IMR-90 (cell line): ENCODE data around the gene KRTAP5-9. TPM values are rescaled to one million over a fixed set of nuclear protein-coding genes. Genes with fewer than 3 reads are reported as not detected.
"Not testable (repeated sequence)": the region's sequence is repeated elsewhere in the genome, so short reads cannot be mapped to it uniquely, and the experiment has no call there.

Experiments used
- ATAC-seq: fragments of 200-7000 bp; cut with Tn5 transposase; 2 replicates; pipeline ENCODE4 v1.9.1; 2020; ENCODE audit warnings: low read depth, mild to moderate bottlenecking, moderate library complexity
- BruUV-seq: library from RNA; stranded (reverse); fragments of 400-500 nt; replicated peaks from 2 replicates; lab custom pipeline; 2021; lab: Mats Ljungman, UMichigan
- CTCF ChIA-PET: fragments of 300-600 bp; formaldehyde crosslinking; extraction: SDS; loops from one replicate; lab custom pipeline; 2021; ENCODE audit warnings: antibody characterized with exemption; lab: Yijun Ruan, JAX
- POLR2A ChIA-PET: fragments of 300-600 bp; sonication (Branson Sonifier 250); formaldehyde crosslinking; loops from one replicate; lab custom pipeline; 2022; ENCODE audit warnings: antibody characterized with exemption; ENCODE audit not compliant: unreplicated experiment; lab: Charles Lee
- DNase-seq: peaks from one replicate; pipeline ENCODE4 v3.0.0; 2013
- H2AFZ ChIP-seq: replicated peaks from 2 replicates; pipeline ENCODE3; 2013; ENCODE audit warnings: low read length, mild to moderate bottlenecking; ENCODE audit not compliant: poor library complexity
- H2AK5ac ChIP-seq: 2 replicates; pipeline ENCODE4 v1.6.1; 2013; ENCODE audit warnings: low read depth, low read length, inconsistent platforms
- H2AK9ac ChIP-seq: replicated peaks from 2 replicates; pipeline ENCODE3; 2013; ENCODE audit warnings: mild to moderate bottlenecking, low read depth, low read length, moderate library complexity; ENCODE audit not compliant: poor library complexity
- H2BK120ac ChIP-seq: 2 replicates; pipeline ENCODE4 v1.6.1; 2013; ENCODE audit warnings: low read depth, low read length, inconsistent platforms
- H2BK15ac ChIP-seq: 3 replicates; pipeline ENCODE4 v1.6.1; 2013; ENCODE audit warnings: low read depth, low read length, inconsistent platforms
- H2BK20ac ChIP-seq: 2 replicates; pipeline ENCODE4 v1.6.1; 2013; ENCODE audit warnings: low read depth, mild to moderate bottlenecking, inconsistent platforms, low read length, moderate library complexity
- H2BK5ac ChIP-seq: 2 replicates; pipeline ENCODE4 v1.6.1; 2013; ENCODE audit warnings: mild to moderate bottlenecking, low read depth, low read length, inconsistent platforms; ENCODE audit not compliant: poor library complexity, severe bottlenecking
- H3K14ac ChIP-seq: replicated peaks from 2 replicates; pipeline ENCODE4 v1.6.1; 2013; ENCODE audit warnings: low read depth, low read length, inconsistent platforms
- H3K18ac ChIP-seq: 2 replicates; pipeline ENCODE4 v1.6.1; 2013; ENCODE audit warnings: low read depth, low read length, control low read depth
- H3K23ac ChIP-seq: 2 replicates; pipeline ENCODE4 v1.6.1; 2013; ENCODE audit warnings: low read depth, low read length, inconsistent platforms
- H3K27ac ChIP-seq: 2 replicates; pipeline ENCODE4 v1.5.1; 2013; ENCODE audit warnings: mild to moderate bottlenecking, control low read depth, low read length; ENCODE audit not compliant: insufficient read depth
- H3K27me3 ChIP-seq: 2 replicates; pipeline ENCODE4 v1.6.1; 2013; ENCODE audit warnings: low read length; ENCODE audit not compliant: control insufficient read depth, insufficient read depth
- H3K36me3 ChIP-seq: 2 replicates; pipeline ENCODE4 v1.6.1; 2013; ENCODE audit warnings: low read length, mixed read lengths; ENCODE audit not compliant: control insufficient read depth, insufficient read depth
- H3K4ac ChIP-seq: 2 replicates; pipeline ENCODE4 v1.6.1; 2013; ENCODE audit warnings: low read depth, low read length, inconsistent platforms
- H3K4me1 ChIP-seq: 2 replicates; pipeline ENCODE4 v1.6.1; 2013; ENCODE audit warnings: low read length, mixed read lengths; ENCODE audit not compliant: control insufficient read depth, insufficient read depth
- H3K4me2 ChIP-seq: 2 replicates; pipeline ENCODE4 v1.6.1; 2013; ENCODE audit warnings: low read depth, mild to moderate bottlenecking, control low read depth, low read length, moderate library complexity
- H3K4me3 ChIP-seq: 2 replicates; pipeline ENCODE4 v1.5.1; 2013; ENCODE audit warnings: low read depth, mild to moderate bottlenecking, control low read depth, low read length, moderate library complexity; ENCODE audit not compliant: insufficient read depth
- H3K56ac ChIP-seq: 2 replicates; pipeline ENCODE4 v1.6.1; 2013; ENCODE audit warnings: low read length, inconsistent platforms; ENCODE audit not compliant: insufficient read depth; ENCODE audit errors: extremely low read depth
- H3K79me1 ChIP-seq, 2 experiments: 2 replicates each; pipeline ENCODE4 v1.6.1; 2013; ENCODE audit warnings: low read length in 2 of 2, inconsistent platforms in 1 of 2, low read depth in 1 of 2
- H3K9ac ChIP-seq: 2 replicates; pipeline ENCODE4 v1.6.1; 2013; ENCODE audit warnings: low read depth, low read length, control low read depth
- H3K9me1 ChIP-seq: 2 replicates; pipeline ENCODE4 v1.6.1; 2013; ENCODE audit warnings: low read length, inconsistent platforms; ENCODE audit not compliant: insufficient read depth
- H3K9me3 ChIP-seq: 2 replicates; pipeline ENCODE4 v1.6.1; 2013; ENCODE audit warnings: low read length; ENCODE audit not compliant: control insufficient read depth, insufficient read depth
- H4K20me1 ChIP-seq: 2 replicates; pipeline ENCODE4 v1.6.1; 2013; ENCODE audit warnings: low read length, inconsistent platforms; ENCODE audit not compliant: insufficient read depth
- H4K5ac ChIP-seq: 2 replicates; pipeline ENCODE4 v1.6.1; 2013; ENCODE audit warnings: mild to moderate bottlenecking, low read depth, low read length, control low read depth
- H4K8ac ChIP-seq, 2 experiments: 2 replicates each; pipeline ENCODE4 v1.6.1; 2013; ENCODE audit warnings: low read depth in 2 of 2, low read length in 2 of 2, control low read depth in 1 of 2, inconsistent platforms in 1 of 2
- H4K91ac ChIP-seq: 2 replicates; pipeline ENCODE4 v1.6.1; 2013; ENCODE audit warnings: low read depth, low read length, inconsistent platforms; ENCODE audit not compliant: insufficient read depth
- NFE2L2 ChIP-seq: fragments of 150-350 bp; IDR thresholded peaks from 2 replicates; pipeline ENCODE4 v1.6.1; 2016; ENCODE audit warnings: low read depth, mild to moderate bottlenecking, low read length
- WGBS, 2 experiments: methylation state at CpG; one replicate each; pipeline versions ENCODE4 v1.1.5 to v1.1.7; 2013; ENCODE audit warnings: missing lambda C conversion rate in 2 of 2; ENCODE audit not compliant: insufficient read length in 1 of 2; ENCODE audit errors: extremely low coverage in 2 of 2; 5-methylcytosine and 5-hydroxymethylcytosine counted together
- dilution Hi-C: fragments of 300-500 bp; cut with HindIII; formaldehyde crosslinking; loops from one replicate; pipeline ENCODE4 v1.14.3; 2018; ENCODE audit warnings: low sequenced_read_pairs; ENCODE audit not compliant: unreplicated experiment
- in situ Hi-C: fragments of 300-500 bp; cut with MboI; formaldehyde crosslinking; loops from 3 replicates; pipeline ENCODE4 v1.14.3; 2019; ENCODE audit warnings: low sequenced_read_pairs, inconsistent platforms, mixed read lengths
- intact Hi-C: fragments of 100-400 bp; cut with micrococcal nuclease; formaldehyde crosslinking; loops from 2 replicates; pipeline ENCODE4 v1.10.0; 2022
- polyA plus RNA-seq, 3 experiments: library from polyadenylated mRNA; depleted of rRNA; stranded (reverse); fragments of >200 nt; gene quantifications; 2 replicates each; pipeline ENCODE4 v1.2.3, GENCODE V29; 2012; ENCODE audit warnings: low replicate concordance in 1 of 3
- total RNA-seq: library from RNA; depleted of rRNA; stranded (reverse); fragments of >200 nt; gene quantifications from 2 replicates; pipeline ENCODE4 v1.2.3, GENCODE V29; 2012

The KRTAP5-9 gene
- total and polyA plus RNA-seq, 2 of the 4 experiments (the other 2 are of a cell fraction), result 0.09 TPM; not detected in 1

DNA sequence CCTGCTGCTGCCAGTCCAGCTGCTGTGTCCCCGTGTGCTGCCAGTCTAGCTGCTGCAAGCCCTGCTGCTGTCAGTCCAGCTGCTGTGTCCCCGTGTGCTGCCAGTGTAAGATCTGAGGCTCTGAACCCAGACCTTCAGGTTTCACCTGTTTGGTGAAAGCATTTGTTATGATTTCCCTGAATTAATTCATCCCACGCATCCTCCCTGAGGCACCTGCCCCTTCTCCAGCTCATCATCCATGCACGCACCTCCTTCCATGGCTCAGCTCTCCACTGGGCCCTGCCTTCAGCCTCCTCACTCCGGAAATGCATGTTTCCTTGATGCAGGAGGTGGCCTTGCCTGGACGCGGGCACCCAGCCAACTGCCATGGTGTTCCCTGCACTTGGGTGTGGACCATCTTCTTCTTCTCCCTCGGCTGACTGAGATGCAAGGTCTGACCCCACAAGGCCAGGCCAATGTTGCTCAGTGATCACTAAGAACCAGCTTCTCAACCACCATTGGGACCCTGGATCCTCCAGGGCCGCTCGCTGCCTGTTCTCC, 17.9 kb downstream of the KRTAP5-9 start:
- in situ Hi-C loops (no loop called here), intact Hi-C loops (no loop called here), dilution Hi-C loops (no loop called here)
- Histone ChIP-seq H3K14ac (no peak overlapping the region), H4K5ac (no peak overlapping the region), H3K27me3 (peaks cover 16% of the 10 kb centered on the region), H3K4me1 (no peaks in the 10 kb centered on the region), H4K8ac (no peak overlapping the region), H3K27ac (no peak overlapping the region), H3K4me3 (no peak overlapping the region), H4K91ac (no peak overlapping the region), H3K36me3 (no peaks in the 10 kb centered on the region), H3K9me1 (no peaks in the 10 kb centered on the region), H3K56ac (no peak overlapping the region), H2AK5ac (no peak overlapping the region), H3K23ac (no peak overlapping the region), H3K9ac (no peak overlapping the region), H2AFZ (no peak overlapping the region), H2AK9ac (no peak overlapping the region), H2BK5ac (no peak overlapping the region), H2BK120ac (no peak overlapping the region), H4K20me1 (no peaks in the 10 kb centered on the region), H3K9me3 (no peaks in the 10 kb centered on the region), H2BK20ac (no peak overlapping the region), H3K4me2 (no peak overlapping the region), H3K79me1 (no peaks in the 10 kb centered on the region), H2BK15ac (no peak overlapping the region), H3K18ac (no peak overlapping the region), H3K4ac (no peak overlapping the region)
- DNase-seq (no peak), ATAC-seq (no peak)
- no TSS peak for BruUV-seq
- WGBS, 2 experiments, result 51% methylated on average over 5 of the region's 10 CpGs; no CpG with 5 or more reads in 1 of the 2 experiments
- no peak for TF ChIP-seq NFE2L2
- POLR2A ChIA-PET, result no interaction called here
- CTCF ChIA-PET, result interaction anchor here (1.1 kb wide), 1 partner anchor 14 kb away, joined by 3 read pairs; no protein-coding TSS in a partner anchor

DNA sequence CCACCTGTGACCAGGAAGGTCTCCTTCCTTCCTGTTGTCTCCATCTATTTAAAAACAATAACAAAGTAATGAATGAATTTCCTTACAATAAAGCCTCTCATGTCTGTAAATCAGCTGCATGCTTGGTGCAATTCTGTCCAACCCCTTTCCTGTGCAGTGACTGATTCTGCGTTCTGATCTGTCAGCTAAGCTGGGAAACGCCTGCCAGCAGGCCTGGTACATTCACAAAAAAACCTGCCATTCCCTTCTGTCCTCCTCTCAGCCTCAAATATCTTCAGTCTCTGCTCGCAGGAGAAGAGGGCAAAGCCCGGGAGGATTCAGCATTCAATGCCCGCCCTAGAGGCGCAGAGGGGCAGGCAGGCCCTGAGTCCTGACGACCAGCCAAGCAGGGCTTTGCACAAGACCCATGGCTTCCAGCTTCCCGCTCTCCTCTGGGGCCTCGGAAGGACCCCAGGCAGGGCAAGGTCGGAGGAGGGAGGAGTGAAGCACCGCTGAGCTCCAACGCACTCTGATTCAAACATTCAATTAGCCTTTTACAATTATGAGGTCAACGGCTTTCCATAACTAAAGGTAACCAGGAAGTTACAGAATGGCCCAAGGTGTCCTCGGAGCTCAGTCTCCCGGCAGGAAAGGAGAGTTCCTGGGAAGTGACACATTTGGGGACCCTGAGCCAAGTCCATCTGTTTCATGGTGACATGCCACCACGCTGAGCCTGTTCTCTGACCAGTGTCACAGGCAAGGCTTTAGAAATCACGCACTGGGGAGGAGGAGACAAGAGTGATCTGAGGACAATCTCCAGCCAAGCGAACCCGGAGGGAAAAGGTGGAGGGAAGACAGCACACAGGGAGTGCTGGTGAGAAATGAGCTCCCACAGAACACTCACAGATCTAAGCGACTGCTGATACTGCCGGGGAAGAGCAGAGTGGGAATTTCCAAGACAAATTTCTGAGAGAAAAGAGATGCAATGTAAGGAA, 18.7 kb downstream of the KRTAP5-9 start:
- dilution Hi-C loops, H2BK5ac ChIP-seq, H4K20me1 ChIP-seq, H3K56ac ChIP-seq, H3K9ac ChIP-seq, in situ Hi-C loops, H3K4me2 ChIP-seq, H3K4ac ChIP-seq, BruUV-seq, DNase-seq, POLR2A ChIA-PET, H3K79me1 ChIP-seq, H2AFZ ChIP-seq, H2AK9ac ChIP-seq, H3K18ac ChIP-seq, H3K4me3 ChIP-seq, H3K23ac ChIP-seq, H3K9me1 ChIP-seq, H4K91ac ChIP-seq, H3K14ac ChIP-seq, ATAC-seq, H3K4me1 ChIP-seq, H2BK15ac ChIP-seq, H2BK120ac ChIP-seq, H2BK20ac ChIP-seq, H4K5ac ChIP-seq, H4K8ac ChIP-seq, H3K36me3 ChIP-seq, H3K27ac ChIP-seq, intact Hi-C loops, H3K9me3 ChIP-seq, H2AK5ac ChIP-seq: not testable (repeated sequence)
- CTCF ChIA-PET, result interaction anchor here (1.1 to 1.5 kb wide), 2 partner anchors 13 kb away, joined by 3 to 4 read pairs; no protein-coding TSS in a partner anchor
- H3K27me3 ChIP-seq, result peaks cover 16% of the 10 kb centered on the region
- WGBS, 2 experiments, result 30% methylated on average over 2 of the region's 21 CpGs; no CpG with 5 or more reads in 1 of the 2 experiments
